Measurements from ENCODE around the gene TNFRSF19.
"Not testable (repeated sequence)": the region's sequence is repeated elsewhere in the genome, so short reads cannot be mapped to it uniquely, and the experiment has no call there.

TNFRSF19 gene, protein sequence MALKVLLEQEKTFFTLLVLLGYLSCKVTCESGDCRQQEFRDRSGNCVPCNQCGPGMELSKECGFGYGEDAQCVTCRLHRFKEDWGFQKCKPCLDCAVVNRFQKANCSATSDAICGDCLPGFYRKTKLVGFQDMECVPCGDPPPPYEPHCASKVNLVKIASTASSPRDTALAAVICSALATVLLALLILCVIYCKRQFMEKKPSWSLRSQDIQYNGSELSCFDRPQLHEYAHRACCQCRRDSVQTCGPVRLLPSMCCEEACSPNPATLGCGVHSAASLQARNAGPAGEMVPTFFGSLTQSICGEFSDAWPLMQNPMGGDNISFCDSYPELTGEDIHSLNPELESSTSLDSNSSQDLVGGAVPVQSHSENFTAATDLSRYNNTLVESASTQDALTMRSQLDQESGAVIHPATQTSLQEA

DNA sequence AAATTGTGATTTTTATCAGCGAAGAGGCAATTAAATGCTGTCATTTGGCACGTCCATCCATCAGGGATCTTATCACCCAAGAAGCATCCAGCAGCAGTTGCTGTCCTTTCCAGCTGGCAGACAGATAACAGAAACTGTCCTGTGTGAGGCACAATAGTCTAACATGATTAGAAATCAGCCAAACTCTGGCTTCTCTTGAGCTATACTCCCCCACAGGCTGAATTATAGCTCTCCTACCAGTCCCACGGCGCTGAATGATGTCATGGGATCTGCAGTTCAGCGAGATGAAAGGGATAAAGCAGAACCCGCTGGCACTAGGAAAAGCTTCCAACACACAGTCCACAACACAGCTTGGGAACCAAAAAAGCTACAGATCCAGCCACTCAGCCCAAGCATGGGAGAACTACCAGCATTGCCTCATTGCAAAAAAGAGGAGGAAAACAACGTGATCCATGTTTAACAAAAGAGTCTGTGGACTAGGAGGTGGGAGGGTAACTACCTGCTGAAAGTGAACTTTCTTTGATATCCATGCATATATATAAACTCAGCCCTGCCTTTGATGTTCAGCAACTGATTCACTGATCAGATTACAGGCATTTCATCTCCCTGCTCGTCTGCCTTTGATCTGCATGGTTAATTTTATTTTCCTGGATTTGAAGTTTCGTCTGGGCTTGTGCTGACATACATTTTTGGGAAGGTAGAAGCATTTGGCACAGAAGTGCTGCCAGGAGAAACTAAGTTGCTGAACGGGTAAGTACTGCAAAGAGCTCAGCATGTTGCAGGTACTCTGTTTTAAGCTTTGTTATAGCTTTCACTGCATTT, at the start of gene TNFRSF19:
TSS of gene TNFRSF19 (plus strand) at position 314 of the 822 bp plus-strand sequence. CDS start 19,772 bp downstream, outside the sequence.
- no peak for DNase-seq

DNA sequence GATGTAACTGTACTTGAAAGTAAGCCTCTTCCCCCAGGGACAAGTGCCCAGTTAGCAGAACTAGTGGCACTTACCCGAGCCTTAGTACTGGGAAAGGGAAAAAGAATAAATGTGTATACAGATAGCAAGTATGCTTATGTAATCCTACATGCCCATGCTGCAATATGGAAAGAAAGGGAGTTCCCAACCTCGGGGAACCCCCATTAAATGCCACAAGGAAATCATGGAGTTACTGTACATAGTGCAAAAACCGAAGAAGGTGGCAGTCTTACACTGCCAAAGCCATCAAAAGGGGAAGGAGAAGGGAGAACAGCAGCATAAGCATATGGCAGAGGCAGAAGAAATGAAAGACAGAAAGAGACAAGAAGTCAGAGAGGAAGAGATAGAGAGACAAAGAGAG, 40.3 kb upstream of the TNFRSF19 start:
- not testable (repeated sequence) for DNase-seq

DNA sequence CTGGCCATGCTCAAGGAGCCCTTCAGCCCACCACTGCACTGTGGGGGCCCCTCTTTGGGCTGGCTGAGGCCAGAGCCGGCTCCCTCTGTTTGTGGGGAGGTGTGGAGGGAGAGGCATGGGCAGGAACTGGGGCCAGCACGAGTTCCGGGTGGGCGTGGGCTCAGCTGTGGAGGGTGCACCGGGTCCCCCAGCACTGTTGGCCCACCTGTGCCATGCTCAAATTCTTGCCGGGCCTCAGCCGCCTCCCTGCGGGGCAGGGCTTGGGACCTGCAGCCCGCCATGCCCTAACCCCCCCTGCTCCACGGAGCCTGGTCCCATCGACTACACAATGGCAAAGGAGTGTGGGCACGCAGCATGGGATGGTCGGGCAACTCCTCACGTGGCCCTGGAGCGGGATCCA, 38.8 kb upstream of the TNFRSF19 start:
- no peak for DNase-seq

DNA sequence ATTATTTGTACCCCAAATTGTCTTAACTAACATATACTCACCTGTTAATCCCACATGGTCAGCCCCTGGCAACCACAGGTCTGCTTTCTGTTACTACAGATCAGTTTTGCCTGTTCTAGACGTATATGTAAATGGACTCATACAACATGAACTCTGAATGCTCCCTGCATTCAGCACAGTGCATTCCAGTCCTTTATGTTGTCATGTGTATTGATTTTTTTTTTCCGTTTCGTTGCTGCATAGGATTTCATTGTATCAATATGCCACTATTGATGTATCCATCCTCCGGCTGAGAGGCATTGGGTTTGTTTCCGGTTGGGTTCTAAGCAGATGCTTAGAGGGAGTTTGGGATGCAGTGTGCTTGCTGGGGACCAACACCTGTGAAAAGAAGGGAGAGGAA, 36.1 kb upstream of the TNFRSF19 start:
- DNase-seq, result no peak

GRCh38 chr13:23541221-23541824, 28.9 kb upstream of the TNFRSF19 start:
- no peak for DNase-seq

GRCh38 chr13:23544668-23545067, 25.5 kb upstream of the TNFRSF19 start:
- no peak for DNase-seq

DNA sequence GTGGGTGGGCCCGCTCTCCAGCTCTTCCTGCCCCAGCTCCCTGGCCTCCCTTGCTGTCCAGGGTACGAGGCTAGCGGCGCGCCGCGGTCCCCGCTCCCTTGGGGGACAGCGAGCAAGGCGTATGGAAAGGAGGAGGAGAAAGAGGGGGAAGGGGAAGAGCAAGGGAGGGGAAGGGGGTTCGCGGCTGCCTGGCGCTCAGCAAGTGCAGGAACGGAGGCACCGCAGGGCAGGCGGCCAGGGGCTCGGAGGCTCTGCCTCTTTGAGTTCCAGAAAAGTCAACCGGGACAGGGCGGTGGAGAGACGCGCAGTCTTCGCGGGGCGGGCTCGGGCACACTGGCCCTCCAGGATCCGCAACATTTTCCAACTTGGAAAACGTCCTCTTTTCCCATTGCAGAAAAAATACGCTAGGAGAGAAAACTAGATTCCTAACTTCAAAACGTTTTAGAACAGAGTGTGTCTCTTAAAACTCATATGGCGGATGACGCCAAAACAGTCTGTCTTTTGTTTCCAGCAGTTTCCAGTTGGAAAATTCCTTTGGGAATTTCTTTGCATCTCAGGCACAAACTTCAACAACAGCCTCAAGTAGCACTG, 23.1 kb upstream of the TNFRSF19 start:
- DNase-seq, result no peak

GRCh38 chr13:23549724-23550123, 20.5 kb upstream of the TNFRSF19 start:
- DNase-seq, result no peak

DNA sequence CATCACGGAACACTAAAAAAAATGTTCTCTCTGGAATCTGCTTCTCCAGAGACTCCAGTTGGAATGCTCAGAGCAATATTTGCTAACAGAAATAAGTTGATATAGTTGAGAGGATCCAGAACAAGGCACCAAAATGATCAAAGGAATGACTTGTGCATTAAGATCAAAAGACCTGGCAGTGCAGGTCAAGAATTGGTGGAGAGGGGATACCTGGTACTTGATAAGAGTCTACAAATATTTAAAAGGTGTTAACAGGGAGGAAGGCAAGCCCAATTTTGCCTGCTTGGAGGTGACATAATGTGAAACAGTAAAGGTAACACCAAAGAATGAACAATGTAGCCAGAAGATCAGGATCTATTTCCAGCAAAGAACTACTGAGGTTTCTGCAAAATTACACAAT, 20.0 kb upstream of the TNFRSF19 start:
- DNase-seq, result no peak

GRCh38 chr13:23551213-23552008, 18.8 kb upstream of the TNFRSF19 start:
- no peak for DNase-seq

GRCh38 chr13:23552171-23552570, 18.0 kb upstream of the TNFRSF19 start:
- DNase-seq, result no peak

GRCh38 chr13:23552661-23553060, 17.6 kb upstream of the TNFRSF19 start:
- no peak for DNase-seq

- no peak for DNase-seq
These were observed 16.2 kb upstream of the TNFRSF19 start for GRCh38 chr13:23554000-23554399.

DNA sequence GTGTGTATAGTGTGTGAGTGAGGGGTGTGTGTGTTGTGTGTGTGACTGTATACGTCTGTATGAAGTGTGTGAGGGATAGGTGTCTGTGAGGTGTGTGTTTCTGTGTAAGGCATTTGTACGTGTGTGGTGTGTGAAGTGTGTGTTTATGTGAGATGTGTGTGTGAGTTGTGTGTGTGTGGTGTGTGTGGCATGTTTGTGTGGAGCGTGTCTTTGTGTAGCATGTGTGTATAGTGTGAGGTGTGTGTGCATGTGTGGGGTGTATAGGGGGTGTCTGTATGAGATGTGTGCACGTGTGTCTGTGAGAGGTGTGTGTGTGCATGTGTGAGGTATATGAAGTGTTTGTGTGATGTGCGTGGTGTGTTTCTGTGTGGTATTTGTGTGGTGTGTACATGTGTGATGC, 13.2 kb upstream of the TNFRSF19 start:
- DNase-seq, result no peak

DNA sequence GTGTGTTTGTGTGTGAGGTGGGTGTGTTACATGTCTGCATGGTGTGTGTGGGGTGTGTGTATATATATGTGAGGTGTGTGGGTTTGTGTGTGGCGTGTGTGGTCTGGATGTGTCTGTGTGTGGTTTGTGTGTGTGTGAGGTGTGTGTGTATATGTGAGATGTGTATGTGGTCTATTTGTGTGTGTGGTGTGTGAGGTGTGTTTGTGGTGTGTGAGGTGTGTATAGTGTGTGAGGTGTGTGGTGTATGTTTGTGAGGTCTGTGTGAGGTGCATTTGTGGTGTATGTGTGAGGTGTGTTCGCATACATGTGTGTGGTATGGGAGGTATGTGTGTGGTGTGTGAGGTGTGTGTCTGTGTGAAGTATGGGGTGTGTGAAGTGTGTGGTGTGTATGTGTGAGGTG, 12.5 kb upstream of the TNFRSF19 start:
- no peak for DNase-seq

DNA sequence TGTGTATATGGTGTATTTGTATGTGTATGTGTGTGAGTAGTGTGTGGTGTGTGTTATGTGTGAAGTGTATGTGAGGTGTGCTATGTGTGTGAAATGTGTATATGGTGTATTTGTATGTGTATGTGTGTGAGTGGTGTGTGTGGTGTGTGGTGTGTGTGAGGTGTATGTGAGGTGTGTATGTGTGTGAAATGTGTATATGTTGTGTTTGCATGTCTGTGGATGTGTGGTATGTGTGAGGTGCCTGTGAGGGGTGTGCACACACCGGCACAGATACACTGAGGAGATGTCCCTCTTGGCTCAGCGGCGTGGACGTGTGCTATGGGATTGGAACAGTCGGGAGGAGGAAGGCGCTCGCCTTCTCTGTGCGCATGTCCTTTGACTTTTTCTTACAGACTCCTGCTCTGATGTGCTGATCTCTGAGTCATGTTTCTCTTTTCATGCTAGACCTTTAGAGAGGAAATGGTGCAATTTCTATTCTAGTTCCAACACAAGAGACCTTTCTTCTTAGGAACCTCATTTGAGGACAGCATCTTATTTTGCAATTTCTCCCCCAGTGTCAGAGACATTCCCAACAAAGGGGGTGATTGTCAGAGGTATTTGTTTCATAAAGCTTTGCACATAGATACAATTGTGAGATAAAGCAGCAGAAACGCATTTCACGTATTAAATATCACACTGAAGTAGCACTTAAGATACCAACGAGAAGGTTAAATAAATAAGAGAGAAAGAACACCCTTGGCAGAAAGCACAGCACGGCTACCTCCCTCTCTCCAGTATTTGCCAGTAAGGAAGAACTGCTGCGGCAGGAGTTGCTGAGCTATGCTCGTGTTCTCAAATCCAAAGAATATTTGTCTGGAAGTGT, 11.3 kb upstream of the TNFRSF19 start:
- peak; percentile 40 for DNase-seq

DNA sequence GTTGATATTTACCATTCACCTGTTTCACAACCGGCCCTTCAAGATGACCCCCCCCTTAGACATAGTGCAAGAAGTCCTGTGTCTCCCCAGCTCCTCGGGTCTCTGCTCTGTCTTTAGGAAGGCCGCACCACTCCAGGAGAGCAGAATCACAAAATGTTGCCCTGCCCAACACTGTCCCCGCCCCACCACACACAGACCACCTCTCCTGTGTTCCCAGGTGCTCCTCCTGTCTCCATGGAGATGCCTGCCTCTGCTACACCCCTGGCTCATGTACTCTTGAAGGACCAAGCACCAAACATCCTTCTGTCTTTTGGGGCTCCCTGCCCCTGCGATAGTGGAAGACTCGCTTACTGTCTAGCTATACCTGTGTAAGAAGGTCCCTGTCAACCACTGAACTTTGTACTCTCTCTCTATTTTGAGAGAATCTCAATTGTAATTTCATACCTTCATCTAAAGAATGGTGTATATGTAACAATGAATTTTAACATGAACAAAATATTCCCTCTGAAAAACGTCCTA, 9.6 kb upstream of the TNFRSF19 start:
- DNase-seq, result no peak

- no peak for DNase-seq
These were observed 9.0 kb upstream of the TNFRSF19 start for GRCh38 chr13:23561261-23561660.

DNA sequence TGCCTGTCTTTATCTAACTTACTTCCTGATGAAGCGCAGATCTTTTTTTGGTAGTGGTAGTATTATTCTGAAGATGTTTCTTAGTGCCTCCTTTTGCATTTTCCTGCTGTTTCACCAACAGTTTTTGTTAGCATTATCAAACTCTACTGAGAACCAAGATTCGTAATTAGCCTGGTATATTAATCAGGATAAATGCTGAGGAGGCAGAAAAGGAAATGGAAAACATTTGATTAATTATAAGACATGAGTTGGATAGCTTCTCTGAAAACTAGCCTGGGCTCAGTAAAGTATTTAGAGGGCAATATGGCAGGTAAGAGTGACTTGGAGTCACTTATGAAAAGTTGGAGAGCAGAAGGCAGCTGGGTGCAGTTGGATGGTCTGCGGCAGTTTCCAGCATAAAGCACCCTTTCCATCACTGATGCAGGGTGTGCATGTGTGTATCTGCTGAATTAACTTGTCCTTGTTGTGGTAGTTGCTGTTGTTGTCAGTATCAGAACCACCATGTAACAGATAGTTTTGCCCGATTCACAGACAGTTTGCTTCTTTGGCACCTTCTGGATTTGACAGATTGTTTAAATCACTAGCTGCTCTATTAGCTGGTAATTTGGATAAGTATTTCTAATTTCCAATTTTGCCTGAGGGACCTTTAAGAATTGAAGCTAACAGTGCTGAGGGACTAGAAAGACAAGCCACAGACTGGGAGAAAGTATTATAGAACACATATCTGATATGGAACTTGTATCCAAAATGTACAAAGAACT, 6.9 kb upstream of the TNFRSF19 start:
- no peak for DNase-seq

GRCh38 chr13:23567906-23568460, 2.2 kb upstream of the TNFRSF19 start:
- no peak for DNase-seq

All from activated CD4-positive, alpha-beta T cell treated with anti-CD3 and anti-CD28 coated beads for 48 hours (primary cell).